Measurements from ENCODE around the gene HLF.

The HLF gene, protein sequence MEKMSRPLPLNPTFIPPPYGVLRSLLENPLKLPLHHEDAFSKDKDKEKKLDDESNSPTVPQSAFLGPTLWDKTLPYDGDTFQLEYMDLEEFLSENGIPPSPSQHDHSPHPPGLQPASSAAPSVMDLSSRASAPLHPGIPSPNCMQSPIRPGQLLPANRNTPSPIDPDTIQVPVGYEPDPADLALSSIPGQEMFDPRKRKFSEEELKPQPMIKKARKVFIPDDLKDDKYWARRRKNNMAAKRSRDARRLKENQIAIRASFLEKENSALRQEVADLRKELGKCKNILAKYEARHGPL
- total RNA-seq, result 18.8 to 34.6 reads per million in 2 donors

DNA sequence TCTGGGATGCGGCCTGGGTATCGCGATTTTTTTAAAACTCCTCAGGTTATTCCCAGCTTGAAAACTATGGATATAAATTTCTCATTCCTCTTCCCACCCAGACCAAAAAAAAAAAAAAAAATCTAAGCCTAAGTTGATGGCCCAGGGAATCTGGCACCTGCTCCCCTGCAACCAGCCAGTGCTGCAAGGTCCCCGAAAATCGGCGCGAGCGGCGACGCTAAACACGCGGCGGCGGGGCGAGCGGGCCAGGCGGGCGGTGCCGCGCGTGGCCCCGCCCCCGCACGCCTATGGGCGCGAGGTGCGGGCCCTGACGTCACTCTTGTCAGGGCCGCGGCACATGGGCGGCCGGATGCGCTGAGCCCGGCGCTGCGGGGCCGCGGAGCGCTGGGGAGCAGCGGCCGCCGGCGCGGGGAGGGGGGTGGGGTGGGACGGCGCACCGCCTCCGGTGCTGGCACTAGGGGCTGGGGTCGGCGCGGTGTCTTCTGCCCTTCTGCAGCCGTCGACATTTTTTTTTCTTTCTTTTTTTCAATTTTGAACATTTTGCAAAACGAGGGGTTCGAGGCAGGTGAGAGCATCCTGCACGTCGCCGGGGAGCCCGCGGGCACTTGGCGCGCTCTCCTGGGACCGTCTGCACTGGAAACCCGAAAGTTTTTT, at the start of gene HLF:
HLF (plus strand) TSS at position 316 of the 654 bp plus-strand sequence. CDS start 525 bp downstream, outside the sequence.
- DNase-seq, result peak; percentile 70

DNA sequence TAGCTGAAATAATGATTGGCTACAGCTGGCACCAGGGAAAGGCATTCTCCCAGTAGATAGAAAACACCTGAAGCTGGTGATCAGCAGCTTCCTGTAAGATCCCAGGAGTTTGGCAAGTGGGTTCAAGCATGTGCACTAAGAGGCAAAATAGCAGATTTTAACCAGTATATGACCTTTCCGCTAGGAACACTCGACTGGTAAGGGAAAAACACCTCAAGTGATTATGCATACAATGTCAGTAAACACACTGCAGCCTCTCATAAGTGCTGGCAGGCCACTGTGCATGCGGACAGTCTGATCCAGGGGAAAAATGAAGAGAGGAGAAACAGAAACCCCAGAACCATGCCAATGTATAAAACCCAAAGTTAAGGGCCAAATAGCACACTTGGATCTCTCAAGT, 49.0 kb upstream of the HLF start:
- DNase-seq, result no peak

DNA sequence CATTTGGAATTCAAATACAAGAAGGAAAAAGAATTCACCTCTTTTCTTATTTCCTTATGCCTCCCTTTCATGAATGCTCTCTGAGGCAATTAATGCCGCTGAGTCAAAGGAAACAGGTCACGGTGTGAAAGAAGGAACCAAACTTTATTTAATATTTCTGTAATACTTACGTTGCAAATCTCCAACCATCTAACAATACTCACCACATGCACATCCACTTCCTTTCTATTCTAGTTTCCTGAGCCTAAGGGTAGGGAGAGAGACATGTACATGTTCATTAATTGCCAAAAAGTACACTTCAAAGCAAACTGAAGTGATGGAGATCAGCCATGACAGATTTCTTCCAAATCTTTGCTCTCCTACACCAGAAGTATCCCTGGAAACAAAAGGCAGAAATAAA, 47.9 kb upstream of the HLF start:
- DNase-seq, result no peak

- no peak for DNase-seq
These were observed 45.3 kb upstream of the HLF start for GRCh38 chr17:55219459-55219858.

DNA sequence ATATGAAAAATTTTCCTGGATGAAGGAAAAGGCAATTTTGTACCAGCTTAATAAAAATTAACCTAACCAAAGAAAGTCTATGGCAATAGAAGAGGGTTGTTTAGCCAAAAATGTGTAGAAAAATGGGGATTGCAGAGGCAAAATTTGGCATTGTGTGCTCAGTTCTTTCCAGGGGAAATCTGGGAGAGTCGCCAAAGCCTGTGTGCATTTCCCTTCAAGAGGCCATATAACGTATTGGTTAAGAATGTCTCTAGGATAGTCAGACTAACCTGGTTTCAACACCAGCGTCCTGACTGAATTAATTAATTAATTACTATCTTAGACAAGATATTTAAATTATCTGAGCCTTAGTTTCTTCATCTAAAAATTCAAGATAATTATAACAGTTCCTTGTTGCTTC, 44.8 kb upstream of the HLF start:
- DNase-seq, result no peak

DNA sequence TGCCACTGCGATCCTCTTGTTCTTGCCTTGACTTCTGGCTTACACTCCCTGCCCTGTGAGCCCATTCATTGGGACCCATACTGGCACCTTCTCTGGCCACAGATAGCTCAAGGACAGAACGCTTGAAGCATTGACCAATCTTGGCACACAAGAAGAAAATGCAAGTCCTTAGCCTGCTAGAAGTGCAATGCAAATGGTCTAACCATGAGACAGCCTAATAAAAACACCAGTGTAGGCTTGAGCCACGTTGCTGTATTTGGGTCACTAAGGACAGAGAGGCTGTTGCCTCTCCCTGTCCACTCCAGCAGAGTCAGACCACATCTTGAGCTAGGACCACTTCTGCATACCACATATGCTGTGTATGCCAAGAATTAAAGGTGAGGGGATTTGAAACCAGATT, 41.2 kb upstream of the HLF start:
- no peak for DNase-seq

DNA sequence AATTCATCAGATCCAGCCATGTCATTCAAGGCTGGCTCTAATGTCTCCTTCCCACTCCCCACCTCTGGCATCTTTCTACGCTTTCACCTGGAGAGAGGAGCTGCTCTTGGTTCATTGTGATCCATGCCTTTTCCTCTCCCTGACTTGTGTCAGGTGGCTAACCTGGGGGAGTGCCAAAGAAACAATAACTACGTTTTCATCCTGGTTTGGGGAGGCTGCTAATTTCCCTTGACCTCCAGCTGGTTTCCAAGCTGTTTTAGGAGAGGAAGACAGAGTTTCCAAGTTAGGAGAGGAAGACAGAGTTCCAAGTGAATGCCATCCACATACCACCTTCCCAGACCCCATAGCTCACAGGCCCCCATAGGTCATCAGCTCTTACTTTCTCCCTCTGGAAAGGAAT, 40.0 kb upstream of the HLF start:
- DNase-seq, result no peak

DNA sequence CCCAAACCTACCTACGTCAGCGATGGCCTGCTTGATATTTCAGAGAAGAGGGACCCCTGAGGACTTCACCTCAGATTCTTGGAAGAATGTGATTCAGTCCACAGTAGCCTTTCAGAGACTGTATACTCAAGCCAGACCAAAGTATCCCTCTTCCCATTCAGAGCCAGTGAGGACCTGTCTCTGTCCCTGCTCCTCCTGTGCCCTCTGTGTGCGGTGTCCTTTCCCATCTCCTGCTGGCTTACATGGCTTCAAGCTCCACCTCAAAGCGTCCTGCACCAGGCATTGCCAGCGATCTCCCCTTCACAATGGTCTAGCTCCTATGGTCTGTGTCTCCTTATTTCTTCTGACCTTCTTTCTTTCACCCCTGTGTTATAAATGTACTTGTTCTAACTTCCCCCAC, 39.5 kb upstream of the HLF start:
- DNase-seq, result no peak

GRCh38 chr17:55228683-55229192, 36.0 kb upstream of the HLF start:
- DNase-seq, result no peak

GRCh38 chr17:55229276-55229675, 35.5 kb upstream of the HLF start:
- no peak for DNase-seq

DNA sequence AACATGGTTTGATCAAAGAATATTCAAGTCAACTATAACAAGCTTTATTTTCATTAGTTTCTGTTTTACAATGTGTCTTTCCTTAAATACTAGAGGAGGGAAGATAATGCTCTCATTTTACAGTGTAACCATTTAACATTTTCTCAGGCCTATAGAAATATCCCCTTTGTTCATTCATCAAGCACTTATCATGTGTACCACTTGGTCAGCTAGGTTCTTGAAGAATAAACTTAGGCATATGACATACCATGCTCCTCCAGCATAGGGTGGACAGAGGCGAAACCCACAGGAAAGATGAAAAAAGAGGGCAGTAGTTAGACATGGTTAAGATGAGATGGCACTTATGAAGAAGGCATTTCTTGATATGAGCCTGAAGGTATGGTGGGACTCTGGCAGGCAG, 34.0 kb upstream of the HLF start:
- DNase-seq, result no peak

- DNase-seq, result no peak
These were observed 30.9 kb upstream of the HLF start for GRCh38 chr17:55233840-55234239.

GRCh38 chr17:55236316-55236715, 28.4 kb upstream of the HLF start:
- no peak for DNase-seq

DNA sequence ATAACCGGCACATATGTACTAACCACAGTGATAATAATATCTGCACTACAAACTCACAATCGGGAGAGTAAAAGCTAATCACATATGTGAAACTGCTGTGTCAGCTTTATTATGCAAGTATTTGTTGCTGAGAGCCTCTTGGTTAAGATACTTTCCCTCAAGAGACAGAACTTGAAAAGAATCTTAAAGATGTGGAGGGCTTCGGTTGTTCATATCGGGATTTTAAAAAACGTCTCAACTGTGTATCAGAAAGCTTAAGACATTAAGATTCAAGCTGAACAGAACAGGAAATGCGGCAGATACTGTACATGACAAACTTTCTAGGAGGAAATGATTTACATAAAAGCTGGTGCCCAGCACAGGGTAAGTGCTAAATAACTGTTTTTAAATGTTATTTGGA, 27.5 kb upstream of the HLF start:
- DNase-seq, result no peak

DNA sequence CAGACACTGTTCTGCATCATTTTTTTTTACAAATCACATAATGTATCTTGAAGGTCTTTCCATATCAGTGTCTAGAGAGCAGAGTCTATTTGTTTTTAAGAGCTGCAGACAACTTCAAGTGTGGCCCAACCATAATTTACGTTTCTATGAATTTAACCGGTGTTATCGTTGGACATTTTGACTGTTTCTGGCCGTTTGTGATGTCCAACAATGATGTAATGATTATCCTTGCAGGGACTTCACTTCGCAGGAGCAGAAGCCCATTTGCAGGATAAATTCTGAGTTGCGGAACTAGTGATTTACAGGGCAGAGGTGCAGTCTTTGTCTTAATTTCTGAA, 26.9 kb upstream of the HLF start:
- DNase-seq, result no peak

DNA sequence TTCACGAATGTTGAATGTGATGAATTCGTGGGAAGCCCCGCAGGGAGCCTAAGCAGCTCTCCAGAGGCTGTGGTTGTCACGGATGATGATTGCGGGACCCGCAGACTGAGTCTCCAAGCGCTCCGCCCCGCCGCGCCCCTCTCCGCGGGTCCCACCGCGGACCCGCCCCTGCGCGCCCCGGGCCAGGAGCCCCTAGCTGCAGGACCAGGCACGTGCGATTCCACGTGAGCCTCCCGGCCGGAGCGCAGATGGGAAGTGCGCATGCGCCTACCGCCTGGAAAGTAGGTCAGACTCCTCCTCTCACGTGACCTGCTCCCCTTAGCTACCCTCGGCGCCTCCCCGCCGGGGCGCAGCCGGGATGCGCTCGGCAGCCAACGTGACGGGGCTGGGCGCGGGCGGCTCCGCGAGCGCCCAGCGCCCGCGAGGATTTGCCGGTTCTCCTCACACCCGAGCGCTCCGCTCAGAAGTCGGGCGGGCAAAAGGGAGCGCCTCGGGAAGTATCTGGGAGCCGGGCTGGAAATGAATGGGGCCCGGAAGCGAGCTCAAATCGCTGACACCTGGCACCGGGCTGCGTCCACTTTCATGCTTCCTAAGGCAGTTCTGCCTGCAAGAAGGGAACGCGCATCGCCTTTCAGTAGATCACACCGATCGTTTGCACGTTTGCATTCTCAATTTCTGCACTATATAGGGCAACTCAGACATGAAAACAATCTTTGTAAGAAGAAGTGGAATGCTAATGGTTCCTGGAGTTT, 26.4 kb upstream of the HLF start:
- DNase-seq, result peak; percentile 88

DNA sequence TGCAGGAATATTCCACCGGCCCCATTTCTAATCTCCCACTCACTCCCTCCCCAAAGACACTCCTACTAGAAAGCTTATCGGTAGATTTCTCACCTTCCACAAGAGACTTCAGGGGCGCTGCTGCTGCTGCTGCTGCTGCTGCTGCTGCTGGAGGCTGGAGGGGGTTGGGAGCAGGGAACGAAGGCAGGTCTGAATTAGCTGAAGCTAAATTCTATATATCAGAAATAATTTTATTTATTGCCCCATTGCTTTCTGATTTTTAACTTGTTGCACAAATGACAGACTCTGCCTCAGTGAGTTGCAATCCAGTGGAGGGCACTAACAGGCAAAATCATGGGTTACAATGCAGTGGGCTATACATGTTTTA, 25.8 kb upstream of the HLF start:
- DNase-seq, result peak; percentile 5

DNA sequence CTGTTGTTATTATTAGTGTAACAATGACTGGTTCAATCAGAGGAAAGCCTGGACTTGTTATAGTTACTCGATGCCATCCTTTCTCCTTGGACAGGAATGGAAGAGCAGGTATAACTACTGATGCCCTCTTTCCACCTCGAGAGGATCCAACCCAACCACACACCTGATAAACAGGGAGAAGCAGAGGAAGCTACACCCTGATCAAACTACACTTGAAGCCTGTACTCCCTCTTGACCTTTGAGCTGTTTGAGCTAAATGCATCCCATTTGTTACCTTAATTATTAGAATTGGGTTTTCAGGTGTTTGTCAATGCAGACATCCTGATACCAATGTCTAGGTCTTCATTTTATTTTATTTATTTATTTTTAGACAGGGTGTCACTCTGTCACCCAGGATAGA, 23.7 kb upstream of the HLF start:
- DNase-seq, result no peak

DNA sequence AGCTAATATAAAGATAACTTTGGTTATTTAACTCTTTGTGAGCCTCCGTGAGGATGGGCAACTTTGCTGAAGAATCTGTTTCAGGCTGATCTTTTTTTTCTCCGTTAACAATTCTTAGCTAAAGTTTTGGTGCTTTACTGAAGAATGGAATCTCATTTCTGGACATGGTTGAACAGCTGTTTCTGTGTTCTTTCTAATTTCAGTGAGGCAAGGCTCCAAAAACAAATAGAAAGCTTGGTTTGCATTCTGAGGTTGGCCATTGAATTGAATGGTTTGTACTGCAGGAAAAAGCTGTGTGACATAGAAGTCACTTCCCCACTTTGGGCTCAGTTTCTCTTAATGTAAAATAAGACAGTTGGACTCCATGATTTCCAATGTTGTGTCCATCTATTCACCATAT, 22.3 kb upstream of the HLF start:
- DNase-seq, result no peak

- DNase-seq, result no peak
These were observed 18.8 kb upstream of the HLF start for GRCh38 chr17:55245986-55246385.

- no peak for DNase-seq
These were observed 18.2 kb upstream of the HLF start for GRCh38 chr17:55246583-55246982.

DNA sequence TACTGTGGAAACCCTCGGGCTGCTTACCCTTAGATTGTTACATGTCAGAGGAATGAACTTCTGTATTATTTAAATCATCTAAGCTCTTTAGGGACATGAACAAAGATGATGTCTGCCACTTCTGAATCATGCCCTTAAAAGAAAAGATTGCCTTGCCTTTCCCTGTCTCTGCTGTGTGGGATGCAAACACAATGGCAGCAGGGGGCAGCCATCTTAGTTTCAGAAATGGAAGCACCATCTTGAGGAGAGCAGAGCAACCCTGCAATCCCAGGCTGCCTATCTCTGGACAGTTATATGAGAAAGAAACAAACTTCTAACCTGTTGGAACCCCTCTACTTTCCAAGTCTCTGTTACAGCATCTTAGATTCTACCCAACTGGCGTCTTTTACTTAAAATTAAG, 16.7 kb upstream of the HLF start:
- DNase-seq, result no peak

DNA sequence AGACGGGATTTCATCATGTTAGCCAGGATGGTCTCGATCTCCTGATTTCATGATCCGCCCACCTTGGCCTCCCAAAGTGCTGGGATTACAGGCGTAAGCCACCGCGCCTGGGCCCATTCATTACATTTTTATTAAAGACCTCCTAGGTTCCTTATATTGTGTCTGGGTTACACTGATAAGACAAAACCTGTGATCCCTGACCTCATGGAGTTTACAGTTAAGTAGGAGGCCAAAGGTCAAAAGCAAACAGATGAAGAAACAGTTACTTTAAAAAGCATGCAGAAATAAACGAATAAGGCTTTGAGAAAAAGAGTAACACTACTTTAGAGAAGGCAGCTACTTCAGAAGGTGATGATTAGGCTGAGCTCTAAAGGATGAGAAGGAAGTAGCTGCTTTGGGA, 14.9 kb upstream of the HLF start:
- DNase-seq, result no peak

DNA sequence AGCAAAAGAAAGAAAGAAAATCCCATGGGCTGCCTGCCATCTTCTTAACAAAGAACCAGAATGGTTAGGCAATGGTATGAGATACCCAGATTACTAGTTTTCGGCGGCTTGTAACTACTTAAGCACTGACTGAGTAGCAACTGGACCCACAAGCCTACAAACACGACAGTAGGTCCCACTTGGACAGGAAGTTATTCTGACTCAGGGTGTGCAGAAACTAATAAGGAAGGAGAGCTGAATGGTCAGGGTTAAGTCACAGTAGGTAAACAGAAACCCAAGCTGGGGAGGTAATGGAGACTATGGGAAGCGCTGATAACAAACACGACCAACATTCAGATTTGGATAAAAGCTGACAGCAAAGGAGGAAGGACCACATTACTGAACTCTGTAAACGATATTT, 10.4 kb upstream of the HLF start:
- DNase-seq, result no peak

Measured in T-helper 9 cell (primary cell).